ENCODE data around the gene ZNF507. TPM values are rescaled to one million over a fixed set of nuclear protein-coding genes. Genes with fewer than 3 reads are reported as not detected.

The ZNF507 gene
- polyA plus RNA-seq, 1 donor (not counting 4 experiments of a cell fraction or from before 2014, with no cell fraction given): 10.2 TPM

GRCh38 chr19:32437096-32437495 is 91.7 kb downstream of the ZNF507 start:
- Histone ChIP-seq H3K27ac (ENCODE audit: control insufficient read depth, insufficient read depth, low read length) (no peak overlapping the region), H3K9ac (ENCODE audit: control insufficient read depth, extremely low read depth, insufficient read depth, low read length) (no peak overlapping the region), H3K4me3 (ENCODE audit: control insufficient read depth in 2 of 3, extremely low read depth in 1 of 3, insufficient read depth in 2 of 3, low read depth in 1 of 3, low read length in 3 of 3) (no peak overlapping the region), H2AFZ (ENCODE audit: control insufficient read depth, low read length) (no peak overlapping the region), H3K9me1 (ENCODE audit: control insufficient read depth, extremely low read depth, insufficient read depth, low read length) (no peaks in the 10 kb centered on the region), H3K4me1 (ENCODE audit: control insufficient read depth, extremely low read depth, insufficient read depth, low read length) (no peaks in the 10 kb centered on the region), H3K36me3 (ENCODE audit: control insufficient read depth in 2 of 2, extremely low read depth in 1 of 2, insufficient read depth in 2 of 2, low read length in 2 of 2) (peaks cover 0 to 1% of the 10 kb centered on the region in 2 experiments), H3K9me3 (ENCODE audit: control insufficient read depth, low read depth, low read length) (no peaks in the 10 kb centered on the region), H3K79me2 (ENCODE audit: control insufficient read depth, insufficient read depth, low read length) (no peaks in the 10 kb centered on the region), H3K4me2 (ENCODE audit: control insufficient read depth, extremely low read depth, insufficient read depth, low read depth, low read length) (no peak overlapping the region), H3K27me3 (ENCODE audit: control insufficient read depth, extremely low read depth, insufficient read depth, low read length) (no peaks in the 10 kb centered on the region), H4K20me1 (ENCODE audit: control insufficient read depth, extremely low read depth, insufficient read depth, low read length) (no peaks in the 10 kb centered on the region)
- no peak for TF ChIP-seq CTCF (optimal IDR thresholded peaks at IDR 0.05 in 1 of 3, IDR thresholded peaks at IDR 0.05 in 1 of 3, conservative IDR thresholded peaks at IDR 0.05 in 1 of 3; ENCODE audit: extremely low read depth in 1 of 3, insufficient read depth in 2 of 3, low read length in 3 of 3)
- TF ChIP-seq EZH2 (IDR thresholded peaks at IDR 0.05; ENCODE audit: low read length): no peak
- FAIRE-seq (no peak), DNase-seq (ENCODE audit: low read depth, low spot score) (no peak)
- dilution Hi-C loops (cut with MboI; ENCODE audit: extremely low pct_ligation_motif_present, low sequenced_read_pairs): no loop called here

Other genes with a start within 250 kb of the ZNF507 start
- gene DPY19L3, start 60.2 kb downstream of the ZNF507 start, polyA plus RNA-seq: 7.9 to 10.0 TPM (median 10.0 TPM) in 3 replicates
- 78.6 to 177 TPM (median 123 TPM) in 3 replicates for gene PDCD5, start 235.6 kb downstream of the ZNF507 start, polyA plus RNA-seq

Data from keratinocyte (primary cell).